HG03139 (cell line): ENCODE data around the gene ZNF451.

ENCODE experiments used
- ATAC-seq: cut with Tn5 transposase; IDR thresholded peaks from one replicate; pipeline ENCODE4 v1.9.1; 2021; ENCODE audit not compliant: unreplicated experiment

ZNF451 gene

DNA sequence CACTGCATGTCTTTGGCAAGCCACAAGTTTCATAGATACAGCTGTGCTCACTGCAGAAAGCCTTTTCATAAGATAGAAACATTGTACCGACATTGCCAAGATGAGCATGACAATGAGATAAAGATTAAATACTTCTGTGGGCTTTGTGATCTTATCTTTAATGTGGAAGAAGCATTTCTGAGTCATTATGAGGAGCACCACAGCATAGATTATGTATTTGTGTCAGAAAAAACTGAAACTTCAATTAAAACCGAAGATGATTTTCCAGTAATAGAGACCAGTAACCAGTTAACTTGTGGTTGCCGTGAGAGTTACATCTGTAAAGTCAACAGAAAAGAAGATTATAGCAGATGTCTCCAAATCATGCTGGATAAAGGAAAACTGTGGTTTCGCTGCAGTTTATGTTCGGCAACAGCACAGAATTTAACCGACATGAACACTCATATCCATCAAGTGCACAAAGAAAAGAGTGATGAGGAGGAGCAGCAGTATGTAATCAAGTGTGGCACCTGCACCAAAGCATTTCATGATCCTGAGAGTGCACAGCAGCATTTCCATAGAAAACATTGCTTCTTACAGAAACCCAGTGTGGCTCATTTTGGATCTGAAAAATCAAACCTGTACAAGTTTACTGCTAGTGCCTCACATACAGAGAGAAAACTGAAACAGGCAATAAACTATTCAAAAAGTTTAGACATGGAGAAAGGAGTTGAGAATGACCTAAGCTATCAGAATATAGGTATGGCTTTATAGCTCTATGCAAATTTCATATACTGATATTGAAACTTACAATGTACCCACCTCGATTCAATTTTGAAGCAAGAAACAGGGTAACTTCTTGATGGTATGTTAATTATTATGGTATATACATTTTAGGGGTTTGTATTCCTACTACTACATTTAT lies 58.2 kb downstream of the ZNF451 start:
- no peak for ATAC-seq

DNA sequence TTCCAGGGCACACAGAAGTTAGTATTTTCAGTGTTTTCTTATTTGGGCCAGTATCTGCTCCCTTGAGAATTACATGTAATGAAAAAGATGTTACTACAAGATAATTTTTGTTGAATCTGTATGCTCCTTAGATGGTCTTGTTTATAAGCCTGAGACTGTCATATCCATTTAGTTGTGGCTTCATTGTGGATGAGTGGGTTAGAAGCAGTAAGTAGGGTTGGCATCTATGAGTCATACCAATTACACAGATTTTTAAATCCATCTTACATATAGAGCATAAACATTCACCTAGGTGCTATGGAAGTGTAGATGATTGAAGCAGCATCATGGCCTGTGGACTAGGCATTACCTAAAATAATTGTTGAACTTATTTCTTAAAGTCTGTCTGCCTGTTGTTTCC lies 68.7 kb downstream of the ZNF451 start:
- ATAC-seq = no peak

DNA sequence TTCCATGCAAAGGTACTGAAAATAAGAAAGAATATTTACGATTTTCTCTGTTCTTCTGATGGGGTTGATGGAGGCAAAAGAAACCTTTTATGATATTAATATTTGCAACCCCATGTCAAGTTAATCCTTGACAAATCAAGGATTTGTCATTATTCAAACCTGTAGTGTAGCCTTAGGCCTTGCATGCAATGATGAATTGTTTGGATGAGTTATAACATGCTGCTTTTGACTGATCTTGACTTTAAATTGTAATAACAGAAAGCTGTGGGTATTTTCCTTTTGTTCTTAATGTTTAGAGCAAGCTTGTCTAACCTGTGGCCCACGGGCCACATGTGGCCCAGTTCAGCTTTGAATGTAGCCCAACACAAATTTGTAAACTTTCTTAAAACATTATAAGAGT lies 69.1 kb downstream of the ZNF451 start:
- no peak for ATAC-seq

DNA sequence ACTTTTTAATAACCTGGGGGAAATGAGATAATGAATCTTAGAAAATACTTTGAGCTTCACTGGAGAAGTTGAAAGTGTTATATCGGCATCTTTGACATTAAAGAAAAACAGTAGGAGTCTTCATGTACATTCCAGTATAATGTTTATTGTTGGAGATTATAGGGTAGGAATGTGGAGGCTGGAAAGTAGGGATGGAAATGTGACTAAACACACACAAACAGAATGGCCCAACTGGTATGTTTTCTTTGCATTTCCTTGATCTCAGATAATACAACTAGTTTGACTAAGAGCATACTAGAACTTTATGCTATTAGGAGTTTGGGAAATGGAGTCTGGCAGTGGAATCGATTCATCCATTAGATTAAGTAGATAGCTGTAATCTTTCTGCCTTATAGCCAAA lies 72.0 kb downstream of the ZNF451 start:
- ATAC-seq = no peak

DNA sequence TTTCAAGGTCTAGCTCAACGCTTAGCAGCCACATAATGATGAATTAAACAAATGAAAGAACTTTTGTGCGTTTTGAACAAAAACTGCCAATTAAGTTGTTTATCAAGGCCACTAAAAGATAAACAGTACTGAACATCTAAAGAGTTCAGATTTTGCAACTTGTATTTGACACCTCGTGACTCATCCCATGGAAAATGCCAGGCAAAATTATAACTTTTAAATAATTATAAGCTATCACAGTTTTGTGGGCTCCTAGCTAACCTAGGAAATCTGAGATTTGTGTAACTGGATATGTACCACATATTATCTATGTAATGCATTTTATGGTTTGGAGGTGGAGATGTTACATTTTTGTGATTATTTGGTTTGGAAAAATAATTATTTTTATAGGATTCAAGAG lies 72.5 kb downstream of the ZNF451 start:
- no peak for ATAC-seq

DNA sequence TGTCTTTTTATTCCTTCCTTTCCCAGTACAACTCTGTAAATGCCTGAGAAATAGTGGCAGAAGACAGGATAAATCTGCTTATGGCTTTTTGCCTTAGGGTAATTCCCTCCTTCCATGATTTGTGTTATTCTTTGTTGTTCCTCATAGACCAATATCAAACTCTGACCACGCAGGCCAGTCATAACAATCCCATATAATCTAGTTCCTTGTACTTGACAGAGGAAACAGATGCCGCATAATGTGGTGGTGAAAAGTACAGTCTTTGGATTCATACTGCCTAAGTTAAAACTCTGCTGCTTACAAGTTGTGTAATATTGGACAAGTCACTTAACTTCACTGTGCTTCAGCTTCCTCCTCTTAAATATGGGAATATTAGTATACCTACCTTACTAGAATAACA lies 74.0 kb downstream of the ZNF451 start:
- no peak for ATAC-seq

DNA sequence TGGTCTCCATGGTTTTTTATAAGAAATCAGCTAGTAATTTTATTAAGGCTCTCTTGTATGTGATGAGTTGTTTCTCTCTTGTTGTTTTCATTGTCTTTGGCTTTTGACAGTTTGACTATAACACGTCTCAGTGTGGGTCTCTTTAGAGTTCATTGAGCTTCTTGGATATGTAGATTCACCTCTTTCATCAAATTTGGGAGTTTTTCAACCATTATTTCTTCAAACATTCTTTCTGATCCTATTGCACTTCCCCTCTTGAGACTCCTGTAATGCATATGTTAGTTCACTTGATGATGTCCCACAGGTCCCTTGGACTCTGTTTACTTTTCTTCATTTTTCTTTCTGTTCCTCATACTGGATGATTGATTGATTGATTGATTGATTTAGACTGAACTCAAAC lies 75.1 kb downstream of the ZNF451 start:
- no peak for ATAC-seq

DNA sequence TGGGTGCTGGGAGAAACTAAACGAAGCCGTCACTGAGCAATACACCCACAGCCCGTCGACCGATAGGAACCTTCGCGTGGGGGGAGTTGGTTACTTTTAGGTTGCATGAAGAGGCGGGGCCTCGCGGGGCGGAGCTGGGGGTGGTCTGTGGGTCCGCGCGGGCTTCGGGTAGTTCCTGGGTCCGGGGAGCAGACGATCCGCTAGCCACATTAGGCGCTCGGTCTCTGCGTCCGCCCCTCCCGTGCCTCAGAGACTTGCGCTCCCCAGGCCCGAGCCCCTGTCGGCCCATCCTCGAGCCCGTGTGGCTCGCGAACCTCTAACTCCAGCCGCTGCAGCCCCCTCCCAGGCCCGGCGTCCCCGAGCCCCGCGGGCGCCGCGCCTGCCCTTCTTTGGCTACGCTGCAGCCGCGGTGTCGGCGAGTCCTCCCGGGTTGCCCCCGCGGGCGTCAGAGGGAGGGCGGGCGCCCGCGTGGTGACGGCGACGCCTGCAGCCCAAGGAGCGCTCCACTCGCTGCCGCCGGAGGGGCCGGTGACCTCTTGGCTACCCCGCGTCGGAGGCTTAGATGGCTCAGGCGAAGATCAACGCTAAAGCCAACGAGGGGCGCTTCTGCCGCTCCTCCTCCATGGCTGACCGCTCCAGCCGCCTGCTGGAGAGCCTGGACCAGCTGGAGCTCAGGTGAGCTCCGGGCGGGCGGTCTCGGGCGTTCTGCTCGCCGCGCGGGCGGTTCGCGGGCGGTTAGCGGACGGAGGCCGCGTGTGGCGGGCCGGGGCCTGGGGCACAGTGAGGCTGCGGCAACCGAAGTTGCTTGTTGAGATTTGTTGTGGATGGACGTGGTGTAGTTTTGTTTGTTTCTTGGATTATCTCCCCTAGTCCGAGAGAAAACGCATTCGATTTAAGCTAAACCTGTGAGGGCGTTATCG lies 82.4 kb downstream of the ZNF451 start, which contains the start of gene BAG2:
BAG2 (plus strand) TSS at position 191 of the 920 bp plus-strand sequence; CDS start at position 563, 372 bp downstream.
- peak; percentile 87 for ATAC-seq

DNA sequence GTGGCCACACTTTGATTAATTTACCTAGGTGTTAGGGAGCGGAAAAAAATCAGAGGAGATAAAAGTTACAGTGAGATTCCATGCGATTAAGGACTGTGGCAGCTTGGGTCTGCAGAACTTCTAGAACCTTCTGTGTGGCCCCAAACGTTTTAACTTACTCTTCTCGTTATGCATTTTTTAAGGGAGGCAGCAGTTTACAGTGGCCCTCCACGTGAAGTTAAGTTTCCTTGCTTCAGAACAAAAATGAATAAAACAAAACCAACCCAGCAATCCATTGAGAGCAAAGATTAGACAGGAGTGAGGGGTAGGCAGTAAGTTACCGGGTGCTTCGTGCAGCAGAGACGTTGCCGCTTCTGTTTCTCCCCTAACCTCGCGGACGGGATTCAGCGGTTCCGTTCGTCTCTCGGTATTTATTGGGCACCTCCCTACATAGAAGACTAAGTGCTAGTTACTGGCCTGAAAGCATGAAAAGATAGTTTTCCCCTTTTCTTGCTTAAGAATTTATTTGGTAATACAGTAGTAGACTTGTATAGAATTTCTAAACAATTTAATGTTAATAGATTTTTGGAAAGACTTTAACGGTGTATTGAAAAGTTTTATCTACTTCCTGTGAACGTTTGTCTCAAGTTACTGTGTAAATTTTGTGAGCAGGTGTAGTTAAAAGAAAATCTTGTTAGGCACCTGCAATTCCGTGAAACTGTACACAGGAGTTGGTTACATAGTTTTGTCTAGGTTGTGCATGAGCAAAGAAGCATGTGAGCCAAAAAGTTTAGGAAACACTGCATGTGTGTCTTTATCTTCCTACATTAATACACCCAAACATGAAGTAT lies 83.3 kb downstream of the ZNF451 start:
- ATAC-seq = no peak

DNA sequence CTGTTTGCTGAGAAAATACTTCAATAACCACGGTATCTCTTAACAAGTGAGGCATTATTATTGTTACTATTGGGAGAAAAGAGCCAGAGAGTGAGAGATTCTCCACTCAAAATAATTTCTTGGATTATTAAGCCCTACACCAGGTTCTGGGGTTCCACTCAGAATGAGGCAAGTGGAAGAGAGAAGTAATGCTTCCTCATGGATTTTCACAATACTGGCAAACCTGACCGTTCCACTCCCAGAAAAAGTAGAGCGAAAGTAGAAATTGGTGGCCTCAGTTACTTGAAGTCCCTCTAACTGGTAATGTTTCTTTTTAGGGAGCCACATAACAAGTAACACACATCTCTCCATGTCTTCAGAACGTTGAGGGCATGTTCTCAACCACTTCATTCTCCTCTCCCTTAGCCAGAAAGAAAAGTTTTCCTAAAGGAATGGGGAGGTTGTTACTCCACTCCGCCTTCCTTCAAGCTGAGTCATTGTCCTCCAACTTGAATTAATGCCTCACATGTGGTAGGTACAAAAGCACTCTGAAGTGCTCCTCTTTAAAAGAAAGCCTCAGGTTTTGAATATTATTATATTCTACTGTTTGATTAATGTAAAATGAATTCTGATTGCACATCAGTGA lies 84.0 kb downstream of the ZNF451 start:
- no peak for ATAC-seq

DNA sequence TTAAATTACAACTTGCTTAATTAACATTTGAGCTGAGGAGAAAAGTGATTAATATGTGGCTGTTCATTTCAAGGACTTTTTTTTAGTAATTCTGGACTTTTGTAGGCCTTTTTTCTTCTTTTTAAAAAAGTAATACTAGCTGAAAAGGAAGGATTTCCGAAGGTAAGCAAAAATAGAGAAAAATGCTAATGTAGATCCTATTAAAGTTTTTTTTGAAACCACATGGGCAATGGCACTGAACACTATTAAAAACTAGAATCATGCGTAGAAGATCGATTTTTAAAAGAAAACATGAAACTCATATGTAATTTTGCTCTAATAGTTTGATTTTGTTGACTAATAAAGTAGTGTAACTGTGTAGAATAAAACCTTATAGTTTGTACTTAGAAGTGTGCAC lies 84.5 kb downstream of the ZNF451 start:
- ATAC-seq = no peak

DNA sequence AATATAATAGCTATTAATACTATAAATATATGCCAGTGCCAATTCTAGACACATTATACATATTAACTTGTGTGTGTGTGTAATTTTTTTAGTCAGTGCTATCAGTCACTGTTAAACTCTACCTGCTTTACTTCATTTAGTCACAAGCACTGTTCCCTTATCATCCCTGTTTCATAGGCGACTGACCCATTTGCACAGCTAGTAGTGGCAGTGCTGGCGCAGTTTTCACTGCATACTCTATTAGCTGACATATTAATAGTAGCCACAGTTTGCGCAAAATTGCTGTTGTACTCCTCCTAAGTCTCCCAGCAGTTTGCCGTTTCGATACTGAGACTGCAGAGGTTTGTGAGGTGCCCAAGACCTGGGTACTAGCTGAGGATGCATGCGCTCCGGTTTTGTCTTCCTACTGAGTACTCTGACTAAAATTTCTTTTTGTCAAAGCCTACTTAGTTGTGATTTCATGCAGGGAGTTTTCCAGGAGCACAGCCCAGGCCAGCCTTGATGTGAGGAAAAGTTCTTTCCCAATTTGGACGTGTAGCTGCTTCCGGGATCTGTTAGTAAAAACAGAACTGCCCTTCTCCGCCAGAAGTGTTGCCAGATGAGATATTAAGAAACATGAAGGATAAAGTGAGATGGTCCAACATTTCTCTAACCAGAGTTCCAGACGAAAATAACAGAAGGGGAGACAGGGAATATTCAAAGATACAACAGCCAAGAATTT lies 87.7 kb downstream of the ZNF451 start:
- ATAC-seq = no peak

DNA sequence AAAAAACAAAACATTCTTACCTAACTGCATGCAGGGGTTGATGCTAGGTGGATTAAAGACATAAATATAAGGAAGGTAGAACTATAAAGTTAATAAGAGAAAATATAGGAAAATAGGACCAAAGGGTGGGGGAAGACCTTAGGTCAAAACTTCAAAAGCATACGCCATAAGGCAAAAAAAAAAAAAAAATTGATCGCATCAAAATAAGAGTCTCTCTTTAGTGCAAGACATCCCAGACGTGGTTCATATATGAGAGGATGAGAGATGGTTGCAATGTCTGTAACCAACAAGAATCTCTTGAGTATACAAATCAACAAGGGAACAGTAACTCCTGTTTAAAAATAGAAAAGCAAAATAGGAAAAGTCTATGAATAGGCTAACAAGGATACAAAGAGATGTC lies 90.6 kb downstream of the ZNF451 start:
- no peak for ATAC-seq

DNA sequence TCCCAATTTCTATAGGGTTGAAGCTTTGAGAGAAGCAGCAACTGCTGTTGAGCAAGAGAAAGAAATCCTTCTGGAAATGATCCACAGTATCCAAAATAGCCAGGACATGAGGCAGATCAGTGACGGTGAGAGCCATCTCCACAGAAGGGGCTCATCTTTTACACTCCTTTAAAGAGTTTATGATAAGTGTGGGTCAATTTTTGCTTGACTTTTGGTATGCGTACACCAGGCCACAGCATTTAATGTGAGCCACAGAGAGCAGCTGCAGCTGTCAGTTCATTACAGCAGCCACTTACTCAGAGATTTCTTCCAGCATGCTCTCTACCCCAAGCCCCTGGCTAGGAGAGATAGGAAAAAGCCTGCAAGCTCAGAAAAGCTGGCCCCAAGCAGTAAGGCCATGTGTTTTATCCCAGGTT lies 92.0 kb downstream of the ZNF451 start:
- ATAC-seq = no peak

DNA sequence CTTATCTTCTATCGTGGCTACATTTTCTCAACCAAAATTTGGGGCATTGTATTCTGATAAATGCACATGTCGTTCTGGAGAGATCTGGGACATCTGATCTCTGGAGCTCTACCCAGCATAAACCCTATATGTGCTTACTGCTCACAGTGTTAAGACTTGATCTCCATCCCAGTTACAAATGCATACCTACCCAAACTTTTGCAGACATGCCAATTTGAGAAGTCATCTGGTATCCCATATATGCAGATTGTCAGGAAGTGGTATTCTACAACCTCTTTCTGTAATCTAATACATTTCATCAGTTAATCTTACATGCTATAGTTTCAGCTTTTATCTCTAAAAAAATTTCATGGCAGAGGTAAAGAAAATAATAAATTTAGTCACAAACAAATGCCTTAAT lies 93.3 kb downstream of the ZNF451 start:
- ATAC-seq = no peak

DNA sequence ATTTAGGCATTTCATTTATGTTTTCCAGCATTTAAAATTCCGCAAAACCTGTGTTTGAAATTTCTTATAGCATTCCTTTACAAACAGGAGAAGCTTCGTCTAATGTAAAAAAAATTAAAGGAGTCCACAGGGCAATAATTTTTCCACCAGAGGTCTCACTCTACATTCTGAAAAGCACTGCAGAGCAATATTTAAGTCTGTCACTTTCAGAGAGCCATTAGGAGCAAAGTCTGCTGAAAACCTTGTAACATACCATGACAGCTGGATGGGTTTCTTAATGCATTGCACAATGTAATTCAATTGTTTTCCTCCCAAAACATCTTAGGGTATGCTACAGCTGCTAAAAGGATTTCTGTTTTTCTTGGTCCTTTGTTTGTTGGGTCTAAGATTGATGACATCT lies 100.2 kb downstream of the ZNF451 start:
- ATAC-seq = no peak

DNA sequence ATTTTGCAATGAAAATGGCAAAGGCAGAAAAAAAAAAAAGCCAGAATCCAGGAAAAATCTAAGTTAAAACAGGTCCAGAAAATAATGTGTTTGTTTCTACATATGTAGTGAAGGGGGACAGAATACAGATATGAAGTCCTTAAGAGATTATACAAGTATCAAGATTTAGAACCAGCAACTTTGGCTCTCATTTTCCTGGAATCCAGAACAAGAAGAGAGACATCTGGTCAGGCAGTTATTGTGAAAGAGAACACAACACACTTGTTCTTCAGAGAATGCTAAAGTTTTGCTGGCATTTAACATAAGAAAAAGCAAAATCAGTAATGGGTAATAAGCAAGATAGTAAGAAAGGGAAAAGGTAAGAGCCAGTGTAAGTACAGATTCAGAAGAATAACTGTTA lies 103.2 kb downstream of the ZNF451 start:
- no peak for ATAC-seq

DNA sequence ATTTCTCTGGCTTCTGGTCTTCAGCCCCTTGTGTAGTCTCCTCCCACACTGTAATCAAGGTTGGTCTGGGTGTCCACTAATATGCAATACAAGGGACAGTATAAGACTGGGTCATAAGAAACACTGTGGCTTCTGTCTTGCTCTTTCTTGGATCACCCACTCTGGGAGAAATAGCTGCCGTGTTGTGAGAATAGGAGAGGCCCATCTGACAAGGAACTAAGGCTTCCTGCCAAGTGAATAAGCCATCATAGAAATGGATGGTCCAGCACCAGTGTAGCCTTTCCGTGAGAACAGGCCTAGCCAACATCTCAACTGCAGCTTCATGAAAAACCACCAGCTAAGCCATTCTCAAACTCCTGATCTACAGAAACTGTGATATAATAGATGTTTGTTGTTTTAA lies 105.5 kb downstream of the ZNF451 start:
- ATAC-seq = no peak

DNA sequence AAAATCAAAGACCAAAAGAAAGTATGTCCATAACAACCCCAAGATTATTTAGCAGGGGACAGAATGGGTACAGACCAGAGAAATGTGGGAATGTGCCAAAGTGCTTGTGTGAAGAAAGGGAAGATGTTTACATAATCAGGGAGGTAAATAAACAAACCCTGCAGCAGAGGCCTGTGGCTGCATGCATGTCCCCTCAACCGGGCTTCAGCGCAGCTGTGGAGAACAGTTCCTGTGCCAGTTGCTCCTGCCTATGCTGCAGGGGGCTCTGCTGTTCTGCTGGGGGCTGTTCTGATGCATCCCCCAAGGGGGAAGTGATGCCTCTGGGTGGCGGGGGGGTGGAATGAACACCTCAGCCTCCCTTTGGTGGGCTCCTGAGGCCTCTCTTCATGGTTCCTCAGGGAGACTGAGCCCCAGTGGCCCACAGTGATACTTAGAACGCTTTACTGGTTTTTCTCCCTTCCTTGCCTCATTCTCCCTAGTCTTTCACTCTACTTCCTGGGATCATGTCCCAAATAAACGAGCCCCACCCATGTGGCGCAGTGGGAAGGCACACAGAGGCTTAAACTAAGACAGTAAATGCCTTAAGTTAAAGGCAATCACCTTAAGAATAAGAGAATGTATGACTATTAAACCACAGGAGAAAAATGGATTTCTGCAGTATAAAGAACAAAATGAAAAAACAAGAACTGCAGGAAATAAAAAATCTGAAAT lies 109.1 kb downstream of the ZNF451 start:
- no peak for ATAC-seq
